Stimulated activated CD4-positive, alpha-beta T cell treated with anti-CD3 and anti-CD28 coated beads, Interleukin-15, amount 100 ng/mL, for 24 hours (primary cell): ENCODE data around the gene TNNI2.
"Not testable (repeated sequence)": the region's sequence is repeated elsewhere in the genome, so short reads cannot be mapped to it uniquely, and the experiment has no call there.

Experiments
- DNase-seq: peaks from one replicate; pipeline ENCODE4 v3.0.0-alpha.2; 2020

TNNI2 gene

GRCh38 chr11:1863352-1864216, 24.8 kb downstream of the TNNI2 start:
- no peak for DNase-seq

- DNase-seq = no peak
These were observed 25.4 kb downstream of the TNNI2 start for GRCh38 chr11:1864231-1864630.

- no peak for DNase-seq
These were observed 26.3 kb downstream of the TNNI2 start for GRCh38 chr11:1864831-1865665.

- no peak for DNase-seq
These were observed 27.4 kb downstream of the TNNI2 start for GRCh38 chr11:1866226-1866625.

GRCh38 chr11:1866776-1867175, 28.0 kb downstream of the TNNI2 start:
- DNase-seq = no peak

GRCh38 chr11:1867381-1867780, 28.6 kb downstream of the TNNI2 start:
- no peak for DNase-seq

- DNase-seq = no peak
These were observed 29.4 kb downstream of the TNNI2 start for GRCh38 chr11:1868056-1868635.

- no peak for DNase-seq
These were observed 30.0 kb downstream of the TNNI2 start for GRCh38 chr11:1868636-1869291.

- no peak for DNase-seq
These were observed 30.9 kb downstream of the TNNI2 start for GRCh38 chr11:1869427-1870325.

- DNase-seq = no peak
These were observed 31.5 kb downstream of the TNNI2 start for GRCh38 chr11:1870326-1870696.

- peak; percentile 47 for DNase-seq
These were observed 32.1 kb downstream of the TNNI2 start for GRCh38 chr11:1870721-1871466.

- DNase-seq = no peak
These were observed 32.8 kb downstream of the TNNI2 start for GRCh38 chr11:1871531-1871930.

- DNase-seq = no peak
These were observed 33.6 kb downstream of the TNNI2 start for GRCh38 chr11:1872267-1872985.

GRCh38 chr11:1873048-1873812, 34.4 kb downstream of the TNNI2 start:
- DNase-seq = no peak

- not testable (repeated sequence) for DNase-seq
These were observed 35.0 kb downstream of the TNNI2 start for GRCh38 chr11:1873813-1874150.

GRCh38 chr11:1874441-1875092, 35.8 kb downstream of the TNNI2 start:
- not testable (repeated sequence) for DNase-seq

- DNase-seq = no peak
These were observed 36.5 kb downstream of the TNNI2 start for GRCh38 chr11:1875093-1875850.

- not testable (repeated sequence) for DNase-seq
These were observed 37.1 kb downstream of the TNNI2 start for GRCh38 chr11:1875851-1876301.
